HL-60 (cell line): Measurements from ENCODE around the gene PTPRK.

Source experiments
- GABPA ChIP-seq: IDR thresholded peaks from 2 replicates; pipeline ENCODE4 v1.6.1; 2012; ENCODE audit warnings: low read depth
- POLR2AphosphoS5 ChIP-seq: IDR thresholded peaks from 2 replicates; pipeline ENCODE4 v1.6.1; 2012; ENCODE audit warnings: low read depth
- TF ChIP-seq, protein P1 (sequence below): IDR thresholded peaks from 2 replicates; pipeline ENCODE4 v1.6.1; 2012; ENCODE audit warnings: low read depth; ENCODE audit not compliant: insufficient replicate concordance
- TF ChIP-seq, protein P2 (sequence below): IDR thresholded peaks from one replicate; pipeline ENCODE4 v1.5.1; 2011; ENCODE audit warnings: low read length, control low read depth, inconsistent platforms; ENCODE audit not compliant: insufficient read depth

DNA sequence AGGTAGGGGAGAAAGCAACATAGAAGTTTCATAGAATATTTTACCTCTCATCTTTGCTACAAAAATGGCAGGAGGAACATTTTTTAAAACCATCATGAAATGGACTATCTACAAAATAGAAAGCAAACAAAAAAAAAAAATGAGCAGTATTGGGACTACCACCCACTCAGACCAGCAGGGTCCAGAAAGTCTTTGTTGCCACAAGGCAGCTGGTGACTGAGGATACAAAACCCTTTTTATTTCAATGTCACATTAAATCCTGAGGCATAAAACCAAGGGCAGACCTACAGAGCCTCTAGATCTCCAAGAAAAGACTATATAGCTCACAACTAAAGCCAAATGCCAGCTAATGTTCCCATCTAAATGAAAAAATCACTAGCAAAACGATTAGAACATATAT, 282.2 kb downstream of the PTPRK start:
- TF ChIP-seq, protein P1, sequence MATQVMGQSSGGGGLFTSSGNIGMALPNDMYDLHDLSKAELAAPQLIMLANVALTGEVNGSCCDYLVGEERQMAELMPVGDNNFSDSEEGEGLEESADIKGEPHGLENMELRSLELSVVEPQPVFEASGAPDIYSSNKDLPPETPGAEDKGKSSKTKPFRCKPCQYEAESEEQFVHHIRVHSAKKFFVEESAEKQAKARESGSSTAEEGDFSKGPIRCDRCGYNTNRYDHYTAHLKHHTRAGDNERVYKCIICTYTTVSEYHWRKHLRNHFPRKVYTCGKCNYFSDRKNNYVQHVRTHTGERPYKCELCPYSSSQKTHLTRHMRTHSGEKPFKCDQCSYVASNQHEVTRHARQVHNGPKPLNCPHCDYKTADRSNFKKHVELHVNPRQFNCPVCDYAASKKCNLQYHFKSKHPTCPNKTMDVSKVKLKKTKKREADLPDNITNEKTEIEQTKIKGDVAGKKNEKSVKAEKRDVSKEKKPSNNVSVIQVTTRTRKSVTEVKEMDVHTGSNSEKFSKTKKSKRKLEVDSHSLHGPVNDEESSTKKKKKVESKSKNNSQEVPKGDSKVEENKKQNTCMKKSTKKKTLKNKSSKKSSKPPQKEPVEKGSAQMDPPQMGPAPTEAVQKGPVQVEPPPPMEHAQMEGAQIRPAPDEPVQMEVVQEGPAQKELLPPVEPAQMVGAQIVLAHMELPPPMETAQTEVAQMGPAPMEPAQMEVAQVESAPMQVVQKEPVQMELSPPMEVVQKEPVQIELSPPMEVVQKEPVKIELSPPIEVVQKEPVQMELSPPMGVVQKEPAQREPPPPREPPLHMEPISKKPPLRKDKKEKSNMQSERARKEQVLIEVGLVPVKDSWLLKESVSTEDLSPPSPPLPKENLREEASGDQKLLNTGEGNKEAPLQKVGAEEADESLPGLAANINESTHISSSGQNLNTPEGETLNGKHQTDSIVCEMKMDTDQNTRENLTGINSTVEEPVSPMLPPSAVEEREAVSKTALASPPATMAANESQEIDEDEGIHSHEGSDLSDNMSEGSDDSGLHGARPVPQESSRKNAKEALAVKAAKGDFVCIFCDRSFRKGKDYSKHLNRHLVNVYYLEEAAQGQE = no peak
- TF ChIP-seq, protein P2, sequence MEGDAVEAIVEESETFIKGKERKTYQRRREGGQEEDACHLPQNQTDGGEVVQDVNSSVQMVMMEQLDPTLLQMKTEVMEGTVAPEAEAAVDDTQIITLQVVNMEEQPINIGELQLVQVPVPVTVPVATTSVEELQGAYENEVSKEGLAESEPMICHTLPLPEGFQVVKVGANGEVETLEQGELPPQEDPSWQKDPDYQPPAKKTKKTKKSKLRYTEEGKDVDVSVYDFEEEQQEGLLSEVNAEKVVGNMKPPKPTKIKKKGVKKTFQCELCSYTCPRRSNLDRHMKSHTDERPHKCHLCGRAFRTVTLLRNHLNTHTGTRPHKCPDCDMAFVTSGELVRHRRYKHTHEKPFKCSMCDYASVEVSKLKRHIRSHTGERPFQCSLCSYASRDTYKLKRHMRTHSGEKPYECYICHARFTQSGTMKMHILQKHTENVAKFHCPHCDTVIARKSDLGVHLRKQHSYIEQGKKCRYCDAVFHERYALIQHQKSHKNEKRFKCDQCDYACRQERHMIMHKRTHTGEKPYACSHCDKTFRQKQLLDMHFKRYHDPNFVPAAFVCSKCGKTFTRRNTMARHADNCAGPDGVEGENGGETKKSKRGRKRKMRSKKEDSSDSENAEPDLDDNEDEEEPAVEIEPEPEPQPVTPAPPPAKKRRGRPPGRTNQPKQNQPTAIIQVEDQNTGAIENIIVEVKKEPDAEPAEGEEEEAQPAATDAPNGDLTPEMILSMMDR = no peak
- TF ChIP-seq POLR2AphosphoS5 (no peak), GABPA (no peak)
